Measurements from ENCODE around the gene MAML3. TPM values are rescaled to one million over a fixed set of nuclear protein-coding genes. Genes with fewer than 3 reads are reported as not detected.

The MAML3 gene
- total RNA-seq, 1 donor = 6.5 TPM

DNA sequence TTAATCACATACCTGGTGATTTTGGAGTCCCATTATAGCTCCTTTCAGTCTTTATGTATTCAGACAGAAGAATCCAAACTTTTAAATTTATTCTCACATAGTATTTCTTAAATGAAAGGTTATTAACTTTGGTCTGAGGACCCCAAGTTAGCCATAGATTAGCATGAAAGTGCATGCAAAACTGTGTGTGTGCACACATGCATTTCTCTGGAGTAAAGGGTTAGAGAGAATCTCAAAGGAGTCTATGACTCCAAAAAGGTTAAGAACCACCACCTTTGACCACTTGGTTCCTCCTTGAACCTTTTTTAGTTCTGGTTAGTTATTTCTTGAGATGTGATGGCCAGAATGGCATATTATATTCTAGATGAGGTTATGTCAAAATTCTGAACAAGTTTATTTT is 386.4 kb downstream of the MAML3 start:
- H3K4me3 ChIP-seq (ENCODE audit: low read depth, low read length) = no peak overlapping the region
- TF ChIP-seq, protein P1, sequence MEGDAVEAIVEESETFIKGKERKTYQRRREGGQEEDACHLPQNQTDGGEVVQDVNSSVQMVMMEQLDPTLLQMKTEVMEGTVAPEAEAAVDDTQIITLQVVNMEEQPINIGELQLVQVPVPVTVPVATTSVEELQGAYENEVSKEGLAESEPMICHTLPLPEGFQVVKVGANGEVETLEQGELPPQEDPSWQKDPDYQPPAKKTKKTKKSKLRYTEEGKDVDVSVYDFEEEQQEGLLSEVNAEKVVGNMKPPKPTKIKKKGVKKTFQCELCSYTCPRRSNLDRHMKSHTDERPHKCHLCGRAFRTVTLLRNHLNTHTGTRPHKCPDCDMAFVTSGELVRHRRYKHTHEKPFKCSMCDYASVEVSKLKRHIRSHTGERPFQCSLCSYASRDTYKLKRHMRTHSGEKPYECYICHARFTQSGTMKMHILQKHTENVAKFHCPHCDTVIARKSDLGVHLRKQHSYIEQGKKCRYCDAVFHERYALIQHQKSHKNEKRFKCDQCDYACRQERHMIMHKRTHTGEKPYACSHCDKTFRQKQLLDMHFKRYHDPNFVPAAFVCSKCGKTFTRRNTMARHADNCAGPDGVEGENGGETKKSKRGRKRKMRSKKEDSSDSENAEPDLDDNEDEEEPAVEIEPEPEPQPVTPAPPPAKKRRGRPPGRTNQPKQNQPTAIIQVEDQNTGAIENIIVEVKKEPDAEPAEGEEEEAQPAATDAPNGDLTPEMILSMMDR (IDR thresholded peaks at IDR 0.05; ENCODE audit: insufficient read depth, low read depth, low read length) = no peak
- DNase-seq (ENCODE audit: low read depth) = no peak

DNA sequence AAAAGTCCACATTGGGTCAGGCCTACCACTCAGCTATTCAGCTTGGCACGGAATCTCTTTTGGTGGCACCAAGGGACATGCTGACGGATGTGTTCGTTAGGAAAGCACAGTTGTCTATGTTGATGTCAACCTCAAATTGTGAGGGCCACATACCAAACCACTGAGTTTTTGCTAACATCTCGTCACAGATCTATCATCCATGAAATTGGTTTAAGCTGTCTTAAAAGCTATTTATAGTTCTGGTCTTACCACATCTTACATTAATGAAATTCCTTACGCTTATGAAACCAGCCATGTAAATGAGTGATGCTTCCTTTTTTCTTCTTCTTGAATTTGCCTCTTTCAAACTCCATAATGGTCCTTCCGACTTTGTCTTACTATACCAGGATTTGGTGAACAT is 386.8 kb downstream of the MAML3 start:
- DNase-seq (ENCODE audit: low read depth) = peak; percentile 19
- TF ChIP-seq, protein P1 (IDR thresholded peaks at IDR 0.05; ENCODE audit: insufficient read depth, low read depth, low read length) = no peak

DNA sequence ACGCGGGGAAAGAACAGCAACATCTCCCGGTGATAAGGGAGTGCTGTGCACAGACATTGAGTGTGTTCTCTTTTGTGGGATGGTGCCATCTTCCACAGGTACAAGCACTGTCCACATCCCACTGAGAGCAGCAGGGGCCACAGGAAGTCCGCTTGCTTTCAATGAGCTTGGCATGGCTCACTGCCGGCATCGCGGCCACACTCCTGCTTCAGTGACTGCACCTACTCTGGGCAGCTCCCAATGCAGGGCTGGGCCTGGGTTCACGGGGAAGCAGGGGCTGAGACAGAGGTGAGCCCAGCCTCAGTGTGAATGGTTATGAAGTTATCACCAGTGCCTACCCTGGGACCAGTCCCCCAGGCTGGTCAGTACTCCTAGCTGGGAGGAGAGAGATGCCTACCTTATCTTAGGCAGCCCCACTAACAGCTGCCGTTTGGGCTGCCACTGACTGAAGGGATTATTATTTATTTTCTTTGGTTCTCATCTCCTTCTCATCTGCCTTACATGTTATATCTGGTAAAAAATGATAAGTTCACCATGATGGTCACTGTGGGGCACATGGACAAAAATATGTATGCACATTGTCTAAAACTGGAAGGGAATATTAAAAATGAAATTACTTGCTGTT is 389.2 kb downstream of the MAML3 start:
- DNase-seq (ENCODE audit: low read depth) = no peak
- no peak overlapping the region for H3K4me3 ChIP-seq (ENCODE audit: low read depth, low read length)
- TF ChIP-seq, protein P1 (IDR thresholded peaks at IDR 0.05; ENCODE audit: insufficient read depth, low read depth, low read length) = no peak

More for the DNA sequence above, 386.8 kb downstream of the MAML3 start:
- no peak overlapping the region for H3K4me3 ChIP-seq (ENCODE audit: low read depth, low read length)

DNA sequence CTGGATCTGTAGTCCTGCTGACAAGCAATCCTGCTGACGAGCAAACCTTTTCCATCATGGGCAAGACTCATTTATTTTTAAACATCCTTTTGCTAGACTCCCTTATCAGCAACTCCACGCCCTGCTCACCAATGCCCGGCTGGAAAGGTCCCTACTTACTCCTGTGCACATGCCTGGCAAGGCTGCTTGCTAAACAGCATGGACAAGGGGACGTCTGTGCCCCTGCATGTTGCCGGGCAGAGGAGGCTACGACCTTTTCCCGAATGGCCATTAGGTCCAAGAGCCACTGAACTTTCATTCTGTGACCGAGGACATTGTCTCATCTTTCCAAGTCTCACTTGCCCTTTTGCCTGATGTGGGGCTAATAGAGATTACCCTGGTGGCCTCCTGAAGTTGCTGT is 389.8 kb downstream of the MAML3 start:
- no peak for DNase-seq (ENCODE audit: low read depth)
- TF ChIP-seq, protein P1 (IDR thresholded peaks at IDR 0.05; ENCODE audit: insufficient read depth, low read depth, low read length) = no peak

DNA sequence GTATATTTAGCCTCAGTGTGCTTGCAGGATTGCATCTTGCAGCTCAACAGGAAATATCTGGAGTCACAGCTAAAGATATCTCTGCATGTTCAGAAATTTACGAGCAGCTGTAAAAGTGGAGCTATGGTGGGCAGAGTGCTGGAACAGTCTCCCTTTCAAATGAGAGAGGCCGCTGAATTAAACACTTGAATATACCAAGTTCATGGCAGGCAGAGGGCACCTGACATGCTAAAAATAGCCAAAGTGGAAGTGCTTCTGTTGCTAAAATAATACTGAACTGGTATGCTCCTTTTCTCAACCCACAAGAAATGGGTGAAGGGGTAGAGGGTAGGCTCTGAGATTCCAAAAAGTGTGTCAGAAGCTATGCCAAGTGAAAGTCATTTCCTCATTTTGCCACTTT is 390.3 kb downstream of the MAML3 start:
- TF ChIP-seq, protein P1 (IDR thresholded peaks at IDR 0.05; ENCODE audit: insufficient read depth, low read depth, low read length) = no peak
- DNase-seq (ENCODE audit: low read depth) = peak; percentile 24
- no peak overlapping the region for H3K4me3 ChIP-seq (ENCODE audit: low read depth, low read length)

More for the DNA sequence above, 389.8 kb downstream of the MAML3 start:
- no peak overlapping the region for H3K4me3 ChIP-seq (ENCODE audit: low read depth, low read length)

DNA sequence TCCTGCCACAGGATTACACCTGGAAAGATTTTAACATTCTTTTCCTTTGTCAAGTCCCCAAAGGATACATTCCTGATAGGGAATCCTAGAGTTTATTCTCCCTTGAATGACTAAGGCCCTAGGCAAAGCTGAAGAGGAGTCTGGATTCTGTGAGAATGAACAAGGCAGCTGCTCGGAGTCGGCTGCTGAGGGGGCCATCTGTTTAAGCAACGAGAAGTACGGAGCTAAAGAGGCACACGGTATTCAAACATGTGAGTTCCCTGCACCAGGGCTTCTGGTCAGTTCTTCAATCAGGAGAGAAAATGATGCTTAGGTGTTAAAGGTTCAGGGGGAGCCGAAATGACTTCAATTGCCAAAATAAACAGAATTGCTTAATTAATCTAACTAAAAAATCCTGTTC is 390.8 kb downstream of the MAML3 start:
- no peak overlapping the region for H3K4me3 ChIP-seq (ENCODE audit: low read depth, low read length)
- TF ChIP-seq, protein P1 (IDR thresholded peaks at IDR 0.05; ENCODE audit: insufficient read depth, low read depth, low read length) = no peak
- DNase-seq (ENCODE audit: low read depth) = no peak

DNA sequence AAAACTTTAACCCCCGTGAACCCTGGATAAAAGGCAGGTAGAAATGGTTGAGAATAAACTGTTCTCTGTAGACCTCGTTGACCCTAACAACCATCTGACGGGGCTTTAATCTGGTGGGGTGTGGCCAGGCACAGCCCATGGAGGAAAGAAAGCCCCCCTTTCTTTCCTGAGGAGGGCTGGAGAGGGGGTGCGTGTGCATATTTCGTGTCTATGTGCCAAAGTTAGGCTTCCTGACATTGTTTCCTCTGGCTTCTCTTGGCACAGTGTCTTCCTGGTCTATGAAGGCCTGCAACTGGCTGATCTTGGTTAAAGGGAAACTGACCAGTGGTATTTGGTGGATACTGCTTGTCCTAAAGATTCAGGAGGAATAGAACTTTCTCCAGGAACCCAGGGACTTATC is 391.3 kb downstream of the MAML3 start:
- no peak for DNase-seq (ENCODE audit: low read depth)
- TF ChIP-seq, protein P1 (IDR thresholded peaks at IDR 0.05; ENCODE audit: insufficient read depth, low read depth, low read length) = no peak
- no peak overlapping the region for H3K4me3 ChIP-seq (ENCODE audit: low read depth, low read length)

Data from fibroblast of villous mesenchyme (primary cell).